ENCODE measurements around the gene MISP3. TPM values are rescaled to one million over a fixed set of nuclear protein-coding genes. Genes with fewer than 3 reads are reported as not detected.

MISP3 gene
- total and polyA plus RNA-seq, 2 experiments from 2014 or later: 1.9 to 2.4 TPM

DNA sequence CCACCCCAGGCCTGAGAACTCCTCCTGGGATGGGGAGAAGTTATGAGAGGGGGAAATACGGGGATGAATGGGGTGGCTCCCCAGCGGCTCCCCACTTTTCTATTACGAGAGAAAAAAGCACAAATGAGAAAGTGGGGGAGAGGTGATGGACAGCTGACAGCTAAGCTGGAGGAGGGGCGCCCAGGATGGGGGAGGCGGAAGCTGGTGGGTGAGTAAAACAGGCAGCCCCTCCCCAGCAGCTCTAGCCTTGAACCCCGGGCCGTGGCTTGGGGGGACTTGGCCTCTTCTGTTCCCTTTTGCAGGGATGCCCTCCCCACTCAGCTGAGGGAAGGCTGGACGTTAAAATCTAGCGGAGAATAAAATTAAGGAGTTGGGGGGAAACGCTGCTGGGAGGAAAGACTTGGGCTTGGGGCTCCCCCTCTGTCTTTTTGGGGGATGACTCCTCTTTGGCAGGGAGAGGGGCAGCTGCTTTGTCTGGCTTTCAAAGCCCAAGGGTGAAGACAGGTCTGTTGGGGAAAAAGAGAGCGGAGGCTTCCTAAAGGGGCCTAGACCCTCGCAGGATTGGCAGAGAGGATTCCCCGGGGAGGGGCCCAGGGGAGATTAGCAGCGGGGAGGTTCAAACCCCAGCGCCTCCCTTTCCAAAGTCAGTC, 19.4 kb downstream of the MISP3 start:
- TF ChIP-seq EZH2 (IDR thresholded peaks at IDR 0.05; ENCODE audit: low read depth, unreplicated experiment) (no peak), POLR2AphosphoS5 (IDR thresholded peaks at IDR 0.05; ENCODE audit: low read depth) (peak; percentile 31; the same call in 1 of the 2 replicates), EZH2phosphoT487 (IDR thresholded peaks at IDR 0.05; ENCODE audit: unreplicated experiment) (no peak), ZNF114 (CRISPR knock-in tag; IDR thresholded peaks at IDR 0.05) (no peak), CREB1 (CRISPR knock-in tag; IDR thresholded peaks at IDR 0.05; ENCODE audit: low read depth) (no peak), STAT1 (IDR thresholded peaks at IDR 0.05; ENCODE audit: unreplicated experiment) (no peak), JUNB (IDR thresholded peaks at IDR 0.05; ENCODE audit: unreplicated experiment) (no peak), NANOG (IDR thresholded peaks at IDR 0.05; ENCODE audit: borderline replicate concordance) (no peak), ZNF331 (CRISPR knock-in tag; IDR thresholded peaks at IDR 0.05; ENCODE audit: low read depth) (no peak)
- TF ChIP-seq, protein P1, sequence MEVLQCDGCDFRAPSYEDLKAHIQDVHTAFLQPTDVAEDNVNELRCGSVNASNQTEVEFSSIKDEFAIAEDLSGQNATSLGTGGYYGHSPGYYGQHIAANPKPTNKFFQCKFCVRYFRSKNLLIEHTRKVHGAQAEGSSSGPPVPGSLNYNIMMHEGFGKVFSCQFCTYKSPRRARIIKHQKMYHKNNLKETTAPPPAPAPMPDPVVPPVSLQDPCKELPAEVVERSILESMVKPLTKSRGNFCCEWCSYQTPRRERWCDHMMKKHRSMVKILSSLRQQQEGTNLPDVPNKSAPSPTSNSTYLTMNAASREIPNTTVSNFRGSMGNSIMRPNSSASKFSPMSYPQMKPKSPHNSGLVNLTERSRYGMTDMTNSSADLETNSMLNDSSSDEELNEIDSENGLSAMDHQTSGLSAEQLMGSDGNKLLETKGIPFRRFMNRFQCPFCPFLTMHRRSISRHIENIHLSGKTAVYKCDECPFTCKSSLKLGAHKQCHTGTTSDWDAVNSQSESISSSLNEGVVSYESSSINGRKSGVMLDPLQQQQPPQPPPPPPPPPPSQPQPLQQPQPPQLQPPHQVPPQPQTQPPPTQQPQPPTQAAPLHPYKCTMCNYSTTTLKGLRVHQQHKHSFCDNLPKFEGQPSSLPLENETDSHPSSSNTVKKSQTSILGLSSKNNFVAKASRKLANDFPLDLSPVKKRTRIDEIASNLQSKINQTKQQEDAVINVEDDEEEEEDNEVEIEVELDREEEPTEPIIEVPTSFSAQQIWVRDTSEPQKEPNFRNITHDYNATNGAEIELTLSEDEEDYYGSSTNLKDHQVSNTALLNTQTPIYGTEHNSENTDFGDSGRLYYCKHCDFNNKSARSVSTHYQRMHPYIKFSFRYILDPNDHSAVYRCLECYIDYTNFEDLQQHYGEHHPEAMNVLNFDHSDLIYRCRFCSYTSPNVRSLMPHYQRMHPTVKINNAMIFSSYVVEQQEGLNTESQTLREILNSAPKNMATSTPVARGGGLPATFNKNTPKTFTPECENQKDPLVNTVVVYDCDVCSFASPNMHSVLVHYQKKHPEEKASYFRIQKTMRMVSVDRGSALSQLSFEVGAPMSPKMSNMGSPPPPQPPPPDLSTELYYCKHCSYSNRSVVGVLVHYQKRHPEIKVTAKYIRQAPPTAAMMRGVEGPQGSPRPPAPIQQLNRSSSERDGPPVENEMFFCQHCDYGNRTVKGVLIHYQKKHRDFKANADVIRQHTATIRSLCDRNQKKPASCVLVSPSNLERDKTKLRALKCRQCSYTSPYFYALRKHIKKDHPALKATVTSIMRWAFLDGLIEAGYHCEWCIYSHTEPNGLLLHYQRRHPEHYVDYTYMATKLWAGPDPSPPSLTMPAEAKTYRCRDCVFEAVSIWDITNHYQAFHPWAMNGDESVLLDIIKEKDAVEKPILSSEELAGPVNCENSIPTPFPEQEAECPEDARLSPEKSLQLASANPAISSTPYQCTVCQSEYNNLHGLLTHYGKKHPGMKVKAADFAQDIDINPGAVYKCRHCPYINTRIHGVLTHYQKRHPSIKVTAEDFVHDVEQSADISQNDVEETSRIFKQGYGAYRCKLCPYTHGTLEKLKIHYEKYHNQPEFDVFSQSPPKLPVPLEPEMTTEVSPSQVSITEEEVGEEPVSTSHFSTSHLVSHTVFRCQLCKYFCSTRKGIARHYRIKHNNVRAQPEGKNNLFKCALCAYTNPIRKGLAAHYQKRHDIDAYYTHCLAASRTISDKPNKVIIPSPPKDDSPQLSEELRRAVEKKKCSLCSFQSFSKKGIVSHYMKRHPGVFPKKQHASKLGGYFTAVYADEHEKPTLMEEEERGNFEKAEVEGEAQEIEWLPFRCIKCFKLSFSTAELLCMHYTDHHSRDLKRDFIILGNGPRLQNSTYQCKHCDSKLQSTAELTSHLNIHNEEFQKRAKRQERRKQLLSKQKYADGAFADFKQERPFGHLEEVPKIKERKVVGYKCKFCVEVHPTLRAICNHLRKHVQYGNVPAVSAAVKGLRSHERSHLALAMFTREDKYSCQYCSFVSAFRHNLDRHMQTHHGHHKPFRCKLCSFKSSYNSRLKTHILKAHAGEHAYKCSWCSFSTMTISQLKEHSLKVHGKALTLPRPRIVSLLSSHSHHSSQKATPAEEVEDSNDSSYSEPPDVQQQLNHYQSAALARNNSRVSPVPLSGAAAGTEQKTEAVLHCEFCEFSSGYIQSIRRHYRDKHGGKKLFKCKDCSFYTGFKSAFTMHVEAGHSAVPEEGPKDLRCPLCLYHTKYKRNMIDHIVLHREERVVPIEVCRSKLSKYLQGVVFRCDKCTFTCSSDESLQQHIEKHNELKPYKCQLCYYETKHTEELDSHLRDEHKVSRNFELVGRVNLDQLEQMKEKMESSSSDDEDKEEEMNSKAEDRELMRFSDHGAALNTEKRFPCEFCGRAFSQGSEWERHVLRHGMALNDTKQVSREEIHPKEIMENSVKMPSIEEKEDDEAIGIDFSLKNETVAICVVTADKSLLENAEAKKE (CRISPR knock-in tag; IDR thresholded peaks at IDR 0.05): no peak
- TF ChIP-seq, protein P2, sequence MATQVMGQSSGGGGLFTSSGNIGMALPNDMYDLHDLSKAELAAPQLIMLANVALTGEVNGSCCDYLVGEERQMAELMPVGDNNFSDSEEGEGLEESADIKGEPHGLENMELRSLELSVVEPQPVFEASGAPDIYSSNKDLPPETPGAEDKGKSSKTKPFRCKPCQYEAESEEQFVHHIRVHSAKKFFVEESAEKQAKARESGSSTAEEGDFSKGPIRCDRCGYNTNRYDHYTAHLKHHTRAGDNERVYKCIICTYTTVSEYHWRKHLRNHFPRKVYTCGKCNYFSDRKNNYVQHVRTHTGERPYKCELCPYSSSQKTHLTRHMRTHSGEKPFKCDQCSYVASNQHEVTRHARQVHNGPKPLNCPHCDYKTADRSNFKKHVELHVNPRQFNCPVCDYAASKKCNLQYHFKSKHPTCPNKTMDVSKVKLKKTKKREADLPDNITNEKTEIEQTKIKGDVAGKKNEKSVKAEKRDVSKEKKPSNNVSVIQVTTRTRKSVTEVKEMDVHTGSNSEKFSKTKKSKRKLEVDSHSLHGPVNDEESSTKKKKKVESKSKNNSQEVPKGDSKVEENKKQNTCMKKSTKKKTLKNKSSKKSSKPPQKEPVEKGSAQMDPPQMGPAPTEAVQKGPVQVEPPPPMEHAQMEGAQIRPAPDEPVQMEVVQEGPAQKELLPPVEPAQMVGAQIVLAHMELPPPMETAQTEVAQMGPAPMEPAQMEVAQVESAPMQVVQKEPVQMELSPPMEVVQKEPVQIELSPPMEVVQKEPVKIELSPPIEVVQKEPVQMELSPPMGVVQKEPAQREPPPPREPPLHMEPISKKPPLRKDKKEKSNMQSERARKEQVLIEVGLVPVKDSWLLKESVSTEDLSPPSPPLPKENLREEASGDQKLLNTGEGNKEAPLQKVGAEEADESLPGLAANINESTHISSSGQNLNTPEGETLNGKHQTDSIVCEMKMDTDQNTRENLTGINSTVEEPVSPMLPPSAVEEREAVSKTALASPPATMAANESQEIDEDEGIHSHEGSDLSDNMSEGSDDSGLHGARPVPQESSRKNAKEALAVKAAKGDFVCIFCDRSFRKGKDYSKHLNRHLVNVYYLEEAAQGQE (IDR thresholded peaks at IDR 0.05; ENCODE audit: unreplicated experiment): no peak
- TF ChIP-seq, protein P3, sequence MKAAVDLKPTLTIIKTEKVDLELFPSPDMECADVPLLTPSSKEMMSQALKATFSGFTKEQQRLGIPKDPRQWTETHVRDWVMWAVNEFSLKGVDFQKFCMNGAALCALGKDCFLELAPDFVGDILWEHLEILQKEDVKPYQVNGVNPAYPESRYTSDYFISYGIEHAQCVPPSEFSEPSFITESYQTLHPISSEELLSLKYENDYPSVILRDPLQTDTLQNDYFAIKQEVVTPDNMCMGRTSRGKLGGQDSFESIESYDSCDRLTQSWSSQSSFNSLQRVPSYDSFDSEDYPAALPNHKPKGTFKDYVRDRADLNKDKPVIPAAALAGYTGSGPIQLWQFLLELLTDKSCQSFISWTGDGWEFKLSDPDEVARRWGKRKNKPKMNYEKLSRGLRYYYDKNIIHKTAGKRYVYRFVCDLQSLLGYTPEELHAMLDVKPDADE (IDR thresholded peaks at IDR 0.05): peak; percentile 25; the same call in 1 of the 2 replicates
- TF ChIP-seq, protein P4, sequence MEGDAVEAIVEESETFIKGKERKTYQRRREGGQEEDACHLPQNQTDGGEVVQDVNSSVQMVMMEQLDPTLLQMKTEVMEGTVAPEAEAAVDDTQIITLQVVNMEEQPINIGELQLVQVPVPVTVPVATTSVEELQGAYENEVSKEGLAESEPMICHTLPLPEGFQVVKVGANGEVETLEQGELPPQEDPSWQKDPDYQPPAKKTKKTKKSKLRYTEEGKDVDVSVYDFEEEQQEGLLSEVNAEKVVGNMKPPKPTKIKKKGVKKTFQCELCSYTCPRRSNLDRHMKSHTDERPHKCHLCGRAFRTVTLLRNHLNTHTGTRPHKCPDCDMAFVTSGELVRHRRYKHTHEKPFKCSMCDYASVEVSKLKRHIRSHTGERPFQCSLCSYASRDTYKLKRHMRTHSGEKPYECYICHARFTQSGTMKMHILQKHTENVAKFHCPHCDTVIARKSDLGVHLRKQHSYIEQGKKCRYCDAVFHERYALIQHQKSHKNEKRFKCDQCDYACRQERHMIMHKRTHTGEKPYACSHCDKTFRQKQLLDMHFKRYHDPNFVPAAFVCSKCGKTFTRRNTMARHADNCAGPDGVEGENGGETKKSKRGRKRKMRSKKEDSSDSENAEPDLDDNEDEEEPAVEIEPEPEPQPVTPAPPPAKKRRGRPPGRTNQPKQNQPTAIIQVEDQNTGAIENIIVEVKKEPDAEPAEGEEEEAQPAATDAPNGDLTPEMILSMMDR (conservative IDR thresholded peaks at IDR 0.05; ENCODE audit: low read depth in 2 of 2): peak; percentile 32 to 42
- Histone ChIP-seq H3K4me3 (peak overlapping the region; percentile 93), H3K4me2 (peak overlapping the region; percentile 99), H2AFZ (peak overlapping the region; percentile 90; the same call in 1 of the 2 replicates), H4K20me1 (replicated peaks; ENCODE audit: insufficient read depth) (peaks cover 6% of the 10 kb centered on the region; the same call in 1 of the 2 replicates), H3K36me3 (ENCODE audit: insufficient read depth) (peaks cover 9% of the 10 kb centered on the region; the same call in 1 of the 2 replicates), H3K27ac (ENCODE audit: low read depth) (no peak overlapping the region), H3F3A (replicated peaks; ENCODE audit: low read depth) (peaks cover 27% of the 10 kb centered on the region), H3K4me1 (ENCODE audit: insufficient read depth) (peaks cover 8% of the 10 kb centered on the region), H3K79me2 (replicated peaks; ENCODE audit: insufficient read depth) (no peaks in the 10 kb centered on the region), H3K27me3 (ENCODE audit: insufficient read depth) (peaks cover 16% of the 10 kb centered on the region), H3K9me2 (ENCODE audit: insufficient read depth) (no peaks in the 10 kb centered on the region)
- peak overlapping the region; percentile 91 for H3K4me3 Mint-ChIP-seq
- H3K27me3 Mint-ChIP-seq (ENCODE audit: insufficient read depth, low read depth, poor library complexity): peaks cover 23% of the 10 kb centered on the region
- peak; percentile 25 for ATAC-seq
- H3K27ac Mint-ChIP-seq: no peak overlapping the region
- peak; percentile 65 for DNase-seq (ENCODE audit: low spot score)
- peaks cover 15% of the 10 kb centered on the region for H3K9me3 Mint-ChIP-seq
- peaks cover 12% of the 10 kb centered on the region for H3K4me1 Mint-ChIP-seq
- peaks cover 32% of the 10 kb centered on the region for H3K36me3 Mint-ChIP-seq (ENCODE audit: low read depth)

Measured in GM23338 (cell line).